ENCODE data around the gene GBX2. TPM values are rescaled to one million over a fixed set of nuclear protein-coding genes. Genes with fewer than 3 reads are reported as not detected.
A peak's percentile ranks its signal among the peaks of the same experiment; 100 is the strongest.

Gene GBX2
- total and polyA plus RNA-seq, 2 of the 8 experiments (the other 6 are each of a cell fraction or from before 2014, with no cell fraction given): 0.38 to 0.89 TPM

- Histone ChIP-seq H3K18ac (ENCODE audit: extremely low read depth, low read length) (no peak overlapping the region), H4K8ac (ENCODE audit: extremely low read depth, insufficient read depth, low read length) (no peak overlapping the region), H3K9me3 (ENCODE audit: insufficient read depth in 2 of 2, low read depth in 1 of 2, low read length in 1 of 2) (no peaks in the 10 kb centered on the region), H2AK5ac (ENCODE audit: low read depth, low read length) (no peak overlapping the region), H2BK5ac (ENCODE audit: low read depth, low read length) (no peak overlapping the region), H2BK12ac (ENCODE audit: low read depth, low read length) (no peak overlapping the region), H3K23me2 (ENCODE audit: low read depth, low read length) (no peaks in the 10 kb centered on the region), H3K56ac (replicated peaks; ENCODE audit: insufficient read length, low read depth, low read length) (no peak overlapping the region), H3K27ac (ENCODE audit: low read depth, low read length) (no peak overlapping the region), H4K91ac (replicated peaks; ENCODE audit: insufficient read length, low read length) (no peak overlapping the region), H2BK120ac (replicated peaks; ENCODE audit: low read depth, low read length) (no peak overlapping the region), H3K79me2 (ENCODE audit: control insufficient read depth in 1 of 2, insufficient read depth in 2 of 2, low read length in 2 of 2) (no peaks in the 10 kb centered on the region), H3K4me2 (ENCODE audit: insufficient read depth in 1 of 2, low read depth in 2 of 2, low read length in 2 of 2) (no peak overlapping the region), H2BK15ac (ENCODE audit: low read length) (no peak overlapping the region), H2BK20ac (ENCODE audit: low read length) (no peak overlapping the region), H2AFZ (ENCODE audit: low read length) (no peak overlapping the region), H4K20me1 (replicated peaks in 1 of 2; ENCODE audit: control insufficient read depth in 1 of 2, insufficient read depth in 2 of 2, low read length in 2 of 2) (no peaks in the 10 kb centered on the region), H4K5ac (ENCODE audit: insufficient read length, low read depth, low read length) (no peak overlapping the region), H3K9ac (replicated peaks in 1 of 4; ENCODE audit: extremely low read depth in 1 of 4, low read depth in 3 of 4, low read length in 3 of 4) (no peak overlapping the region), H3K36me3 (ENCODE audit: control insufficient read depth in 2 of 4, insufficient read depth in 4 of 4, low read length in 3 of 4) (no peaks in the 10 kb centered on the region), H3K4ac (replicated peaks; ENCODE audit: insufficient read length, low read depth, low read length) (no peak overlapping the region), H3K23ac (ENCODE audit: insufficient read length) (no peak overlapping the region), H3K14ac (ENCODE audit: insufficient read length) (no peak overlapping the region), H3K4me1 (replicated peaks in 1 of 4; ENCODE audit: control insufficient read depth in 3 of 4, insufficient read depth in 4 of 4, low read length in 3 of 4) (peaks cover 0 to 7% (median 2%) of the 10 kb centered on the region in 4 experiments; a peak in 5 of 7 replicates), H3K79me1 (ENCODE audit: low read depth, low read length) (no peaks in the 10 kb centered on the region), H3K4me3 (ENCODE audit: extremely low read depth in 1 of 4, insufficient read depth in 2 of 4, low read depth in 3 of 4, low read length in 4 of 4) (no peak overlapping the region), H3K27me3 (replicated peaks in 1 of 4; ENCODE audit: control insufficient read depth in 3 of 4, extremely low read depth in 1 of 4, insufficient read depth in 3 of 4, low read length in 3 of 4) (no peaks in the 10 kb centered on the region; a peak in 2 of 7 replicates)
- ChIA-PET CTCF (ENCODE audit: partially characterized antibody) (interaction anchor here (0.6 to 1.8 kb wide), 4 partner anchors 12 to 414 kb away, joined by 3 to 4 read pairs (median 3); no protein-coding TSS in a partner anchor), POLR2A (ENCODE audit: partially characterized antibody) (interaction anchor here (0.6 kb wide), 1 partner anchor 88 kb away, joined by 3 read pairs; no protein-coding TSS in a partner anchor)
- 73% methylated on average over 10 of the region's 11 CpGs; no CpG with 5 or more reads in 1 of the 2 experiments for WGBS, 2 experiments (ENCODE audit: extremely low coverage in 1 of 2, insufficient coverage in 1 of 2, insufficient read length in 1 of 2, insufficient replicate concordance in 2 of 2, low coverage in 1 of 2, low lambda C conversion rate in 2 of 2, missing lambda C conversion rate in 1 of 2)
- peak in 1 of 2 experiments; percentile 34 for DNase-seq (ENCODE audit: low read depth in 1 of 2, low spot score in 2 of 2)
- FAIRE-seq: no peak
- TF ChIP-seq TEAD4 (IDR thresholded peaks at IDR 0.05; ENCODE audit: low read depth, low read length) (no peak), HDAC6 (IDR thresholded peaks at IDR 0.05; ENCODE audit: low read depth, low read length) (no peak), SAP30 (IDR thresholded peaks at IDR 0.05; ENCODE audit: insufficient read depth, insufficient replicate concordance, low read length) (no peak), EGR1 (IDR thresholded peaks at IDR 0.05; ENCODE audit: borderline replicate concordance, low read depth, low read length) (no peak), JUN (IDR thresholded peaks at IDR 0.05; ENCODE audit: low read depth, low read length) (no peak), E2F6 (IDR thresholded peaks at IDR 0.05) (no peak), SP1 (IDR thresholded peaks at IDR 0.05; ENCODE audit: low read depth, low read length) (no peak), POLR2AphosphoS5 (IDR thresholded peaks at IDR 0.05; ENCODE audit: low read depth, low read length) (no peak), USF2 (IDR thresholded peaks at IDR 0.05; ENCODE audit: low read length) (no peak), ZNF274 (IDR thresholded peaks at IDR 0.05; ENCODE audit: borderline replicate concordance, extremely low read depth, low read length) (no peak)
Observed at GRCh38 chr2:236207472-236207871, 39.3 kb upstream of the GBX2 start.

All from H1 (cell line).